ENCODE data around the gene NRXN3. TPM values are rescaled to one million over a fixed set of nuclear protein-coding genes. Genes with fewer than 3 reads are reported as not detected.

NRXN3 gene
- total and polyA plus RNA-seq, 2 of the 4 experiments (the other 2 are of a cell fraction) = 4.8 to 25.1 TPM

GRCh38 chr14:79295385-79295784, 1125.2 kb downstream of the NRXN3 start:
- Histone ChIP-seq H2BK5ac (ENCODE audit: low read depth, low read length, poor library complexity, severe bottlenecking) (no peak overlapping the region), H2AFZ (replicated peaks; ENCODE audit: low read length, poor library complexity) (no peak overlapping the region), H4K20me1 (ENCODE audit: insufficient read depth, low read length) (no peaks in the 10 kb centered on the region), H4K8ac (ENCODE audit: low read depth in 2 of 2, low read length in 2 of 2) (no peak overlapping the region), H4K5ac (ENCODE audit: low read depth, low read length) (no peak overlapping the region), H3K27me3 (ENCODE audit: control insufficient read depth, insufficient read depth, low read length) (no peaks in the 10 kb centered on the region), H3K4me1 (ENCODE audit: control insufficient read depth, insufficient read depth, low read length) (peaks cover 2% of the 10 kb centered on the region), H2BK15ac (ENCODE audit: low read depth, low read length) (no peak overlapping the region), H3K79me1 (ENCODE audit: low read depth in 1 of 2, low read length in 2 of 2) (no peaks in the 10 kb centered on the region), H2BK20ac (ENCODE audit: low read depth, low read length) (no peak overlapping the region), H3K4me3 (ENCODE audit: insufficient read depth, low read depth, low read length) (no peak overlapping the region), H4K91ac (ENCODE audit: insufficient read depth, low read depth, low read length) (no peak overlapping the region), H3K4me2 (ENCODE audit: low read depth, low read length) (no peak overlapping the region), H3K9me3 (ENCODE audit: control insufficient read depth, insufficient read depth, low read length) (no peaks in the 10 kb centered on the region), H3K18ac (ENCODE audit: low read depth, low read length) (no peak overlapping the region), H3K23ac (ENCODE audit: low read depth, low read length) (no peak overlapping the region), H3K14ac (replicated peaks; ENCODE audit: low read depth, low read length) (no peak overlapping the region), H3K4ac (ENCODE audit: low read depth, low read length) (no peak overlapping the region), H2BK120ac (ENCODE audit: low read depth, low read length) (no peak overlapping the region), H3K9me1 (ENCODE audit: insufficient read depth, low read length) (no peaks in the 10 kb centered on the region), H3K36me3 (ENCODE audit: control insufficient read depth, insufficient read depth, low read length) (no peaks in the 10 kb centered on the region), H3K27ac (ENCODE audit: insufficient read depth, low read length) (no peak overlapping the region), H2AK5ac (ENCODE audit: low read depth, low read length) (no peak overlapping the region), H3K56ac (ENCODE audit: extremely low read depth, insufficient read depth, low read length) (no peak overlapping the region), H3K9ac (ENCODE audit: low read depth, low read length) (no peak overlapping the region), H2AK9ac (replicated peaks; ENCODE audit: low read depth, low read length, poor library complexity) (no peak overlapping the region)
- no peak for TF ChIP-seq RCOR1 (IDR thresholded peaks at IDR 0.05; ENCODE audit: insufficient replicate concordance, low read length)
- TF ChIP-seq, protein P1, sequence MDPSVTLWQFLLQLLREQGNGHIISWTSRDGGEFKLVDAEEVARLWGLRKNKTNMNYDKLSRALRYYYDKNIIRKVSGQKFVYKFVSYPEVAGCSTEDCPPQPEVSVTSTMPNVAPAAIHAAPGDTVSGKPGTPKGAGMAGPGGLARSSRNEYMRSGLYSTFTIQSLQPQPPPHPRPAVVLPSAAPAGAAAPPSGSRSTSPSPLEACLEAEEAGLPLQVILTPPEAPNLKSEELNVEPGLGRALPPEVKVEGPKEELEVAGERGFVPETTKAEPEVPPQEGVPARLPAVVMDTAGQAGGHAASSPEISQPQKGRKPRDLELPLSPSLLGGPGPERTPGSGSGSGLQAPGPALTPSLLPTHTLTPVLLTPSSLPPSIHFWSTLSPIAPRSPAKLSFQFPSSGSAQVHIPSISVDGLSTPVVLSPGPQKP (IDR thresholded peaks at IDR 0.05; ENCODE audit: borderline replicate concordance, low read depth, low read length) = no peak
- TF ChIP-seq SMC3 (IDR thresholded peaks at IDR 0.05; ENCODE audit: low read depth, low read length) = no peak
- no peak for TF ChIP-seq CEBPB (IDR thresholded peaks at IDR 0.05; ENCODE audit: low read depth, low read length)
- no peak for TF ChIP-seq RFX5 (IDR thresholded peaks at IDR 0.05; ENCODE audit: low read depth, low read length)
- no peak for TF ChIP-seq USF2 (IDR thresholded peaks at IDR 0.05; ENCODE audit: low read depth, low read length)
- no peak for TF ChIP-seq BHLHE40 (IDR thresholded peaks at IDR 0.05; ENCODE audit: low read depth, low read length)
- TF ChIP-seq FOS (IDR thresholded peaks at IDR 0.05; ENCODE audit: low read depth, low read length) = no peak
- TF ChIP-seq MAFK (IDR thresholded peaks at IDR 0.05; ENCODE audit: low read depth, low read length) = no peak
- TF ChIP-seq MXI1 (IDR thresholded peaks at IDR 0.05; ENCODE audit: borderline replicate concordance, low read depth, low read length) = no peak
- TF ChIP-seq NFE2L2 (IDR thresholded peaks at IDR 0.05; ENCODE audit: low read depth, low read length) = no peak
- TF ChIP-seq CTCF (conservative IDR thresholded peaks at IDR 0.05; ENCODE audit: low read depth, low read length) = no peak
- TF ChIP-seq CHD1 (IDR thresholded peaks at IDR 0.05; ENCODE audit: low read depth, low read length) = no peak
- dilution Hi-C loops (cut with HindIII; ENCODE audit: low sequenced_read_pairs, unreplicated experiment) = no loop called here
- CTCF ChIA-PET = no interaction called here
- in situ Hi-C loops (cut with MboI; ENCODE audit: low sequenced_read_pairs) = no loop called here
- BruUV-seq (replicated peaks) = no TSS peak
- ATAC-seq (ENCODE audit: low read depth) = no peak
- POLR2A ChIA-PET (ENCODE audit: unreplicated experiment) = no interaction called here
- intact Hi-C loops (cut with micrococcal nuclease) = no loop called here
- DNase-seq = no peak

Data from IMR-90 (cell line).